NB4 (cell line): ENCODE data around the gene XRCC5.

Experiments
- CTCF ChIP-seq: IDR thresholded peaks from one replicate; pipeline ENCODE4 v1.5.1; 2012; ENCODE audit warnings: low read depth, low read length
- POLR2A ChIP-seq: IDR thresholded peaks from 2 replicates; pipeline ENCODE4 v1.6.1; 2011; ENCODE audit warnings: mild to moderate bottlenecking; ENCODE audit not compliant: insufficient read length; ENCODE audit errors: extremely low read depth
- TF ChIP-seq, protein P1 (sequence below): IDR thresholded peaks from 2 replicates; pipeline ENCODE4 v1.6.1; 2011; ENCODE audit warnings: low read depth, low read length

DNA sequence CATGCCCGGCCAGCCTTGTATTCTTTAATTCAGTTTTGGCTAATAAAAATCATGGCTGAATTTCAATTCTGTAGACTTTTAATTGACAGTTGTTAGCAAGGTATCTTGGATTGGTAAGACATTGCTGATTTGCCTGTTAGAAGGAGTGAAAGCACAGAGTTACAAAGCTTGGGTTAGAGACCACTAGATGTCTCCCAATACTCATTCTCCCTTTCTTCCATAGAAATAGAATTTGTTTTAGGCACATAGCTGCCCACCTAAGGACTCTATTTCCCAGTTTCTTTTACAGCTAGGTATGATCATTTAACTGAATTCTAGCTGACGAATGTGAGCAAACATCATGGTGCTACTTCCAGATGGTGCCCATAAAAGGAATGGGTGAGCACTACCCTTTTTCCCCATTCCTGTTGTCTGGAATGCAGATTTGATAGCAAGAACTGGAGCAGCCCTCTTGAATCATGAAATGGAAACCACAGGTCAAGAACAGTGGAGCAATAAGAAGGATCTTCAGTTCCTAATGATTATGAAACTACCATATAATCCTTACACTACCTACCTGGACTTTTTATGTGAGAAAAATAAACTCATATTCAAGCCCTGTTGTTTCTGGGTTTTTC is 45.0 kb upstream of the XRCC5 start:
- TF ChIP-seq POLR2A (no peak), CTCF (no peak)
- TF ChIP-seq, protein P1, sequence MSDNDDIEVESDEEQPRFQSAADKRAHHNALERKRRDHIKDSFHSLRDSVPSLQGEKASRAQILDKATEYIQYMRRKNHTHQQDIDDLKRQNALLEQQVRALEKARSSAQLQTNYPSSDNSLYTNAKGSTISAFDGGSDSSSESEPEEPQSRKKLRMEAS: no peak
